SK-N-SH treated with all-trans-retinoic acid at 6 μM for 48 hours (cell line): Measurements from ENCODE around the gene SBF2.

Experiments
- ATAC-seq: fragments of 200-7000 bp; cut with Tn5 transposase; 3 replicates; pipeline ENCODE4 v1.9.1; 2020; ENCODE audit warnings: mild to moderate bottlenecking, moderate library complexity
- ARNTL ChIP-seq: fragments of 450-650 bp; formaldehyde crosslinking; IDR thresholded peaks from 2 replicates; pipeline ENCODE4 v1.5.0; 2020; ENCODE audit warnings: low read depth, mild to moderate bottlenecking, moderate library complexity, borderline replicate concordance
- BACH2 ChIP-seq: fragments of 250-450 bp; sonication (Bioruptor Pico); IDR thresholded peaks from 2 replicates; pipeline ENCODE4 v1.9.0; 2021; ENCODE audit warnings: mild to moderate bottlenecking, borderline replicate concordance
- CSDC2 ChIP-seq: fragments of 250-450 bp; sonication (Bioruptor Pico); IDR thresholded peaks from 2 replicates; pipeline ENCODE4 v1.5.0; 2020; ENCODE audit warnings: mild to moderate bottlenecking, moderate library complexity
- CSRNP3 ChIP-seq: fragments of 250-450 bp; sonication (Bioruptor Pico); IDR thresholded peaks from 2 replicates; pipeline ENCODE4 v1.5.1; 2021; ENCODE audit warnings: mild to moderate bottlenecking, moderate library complexity
- ESRRG ChIP-seq: fragments of 250-450 bp; sonication (Bioruptor Pico); IDR thresholded peaks from 2 replicates; pipeline ENCODE4 v1.6.1; 2021; ENCODE audit warnings: mild to moderate bottlenecking
- GLIS3 ChIP-seq: fragments of 250-450 bp; sonication (Bioruptor Pico); IDR thresholded peaks from 2 replicates; pipeline ENCODE4 v1.5.0; 2020; ENCODE audit warnings: mild to moderate bottlenecking, moderate library complexity
- ISL1 ChIP-seq: fragments of 250-450 bp; sonication (Bioruptor Pico); IDR thresholded peaks from 2 replicates; pipeline ENCODE4 v2.1.2; 2022; ENCODE audit warnings: mild to moderate bottlenecking, moderate library complexity
- PPARA ChIP-seq: fragments of 250-450 bp; sonication (Bioruptor Pico); IDR thresholded peaks from 2 replicates; pipeline ENCODE4 v1.5.0; 2020; ENCODE audit warnings: mild to moderate bottlenecking, borderline replicate concordance
- RARB ChIP-seq: fragments of 250-450 bp; sonication (Bioruptor Pico); IDR thresholded peaks from 2 replicates; pipeline ENCODE4 v1.8.0; 2021; ENCODE audit warnings: mild to moderate bottlenecking, moderate library complexity
- TOX ChIP-seq: fragments of 250-450 bp; sonication (Bioruptor Pico); IDR thresholded peaks from 2 replicates; pipeline ENCODE4 v1.8.0; 2021; ENCODE audit warnings: mild to moderate bottlenecking, moderate library complexity, borderline replicate concordance
- TSHZ2 ChIP-seq: fragments of 250-450 bp; sonication (Bioruptor Pico); IDR thresholded peaks from 2 replicates; pipeline ENCODE4 v1.5.0; 2020; ENCODE audit warnings: mild to moderate bottlenecking, moderate library complexity
- ZFP3 ChIP-seq: fragments of 250-450 bp; sonication (Bioruptor Pico); IDR thresholded peaks from 2 replicates; pipeline ENCODE4 v1.5.0; 2020; ENCODE audit warnings: mild to moderate bottlenecking, moderate library complexity
- ZNF70 ChIP-seq: fragments of 450-650 bp; formaldehyde crosslinking; IDR thresholded peaks from 2 replicates; pipeline ENCODE4 v1.5.0; 2020; ENCODE audit warnings: mild to moderate bottlenecking, moderate library complexity
- TF ChIP-seq, protein P1 (sequence below): fragments of 250-450 bp; sonication (Bioruptor Pico); IDR thresholded peaks from 2 replicates; pipeline ENCODE4 v1.8.0; 2020; ENCODE audit warnings: mild to moderate bottlenecking, moderate library complexity, borderline replicate concordance

The SBF2 gene

GRCh38 chr11:10305964-10306918, 12.2 kb upstream of the SBF2 start (continued):
- TF ChIP-seq CSRNP3, result no peak
- no peak for TF ChIP-seq ESRRG (CRISPR knock-in tag)
- TF ChIP-seq ARNTL, result no peak
- no peak for TF ChIP-seq TOX (CRISPR knock-in tag)
- TF ChIP-seq ISL1 (CRISPR knock-in tag), result no peak

DNA sequence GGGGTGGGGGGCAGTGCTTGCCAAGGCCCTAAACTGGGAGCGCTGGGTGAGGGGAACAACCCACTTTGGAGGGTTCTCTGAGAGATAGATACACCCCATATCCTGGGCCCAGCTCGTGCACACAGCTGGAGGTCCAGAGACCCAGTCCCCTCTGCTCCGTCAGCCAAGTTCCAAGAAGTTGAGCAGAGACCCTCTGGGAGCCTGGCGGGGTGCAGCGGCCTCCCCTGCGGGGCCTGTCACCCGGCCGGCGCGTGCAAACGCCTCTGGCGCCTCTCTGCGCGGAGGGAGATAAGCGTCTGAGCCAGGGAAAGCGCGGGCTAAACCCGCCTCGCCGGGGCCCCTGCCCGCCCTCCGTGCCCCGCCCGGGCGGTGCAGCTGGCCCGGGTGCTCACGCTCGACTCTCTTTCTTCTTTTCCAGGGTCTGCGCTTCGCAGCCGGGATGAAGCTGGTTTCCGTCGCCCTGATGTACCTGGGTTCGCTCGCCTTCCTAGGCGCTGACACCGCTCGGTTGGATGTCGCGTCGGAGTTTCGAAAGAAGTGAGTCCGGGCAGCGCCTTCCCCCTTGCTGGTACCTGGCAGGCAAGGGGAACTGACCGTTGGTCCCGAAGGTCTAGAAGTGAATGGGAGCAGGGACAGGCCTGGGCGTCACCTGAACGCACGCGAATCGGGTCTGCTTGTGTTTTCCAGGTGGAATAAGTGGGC, 11.4 kb upstream of the SBF2 start:
- TF ChIP-seq CSRNP3 (peak; percentile 38; the same call in 1 of the 2 replicates), ARNTL (no peak), ISL1 (CRISPR knock-in tag) (no peak), PPARA (CRISPR knock-in tag) (no peak)
- TF ChIP-seq, protein P1, sequence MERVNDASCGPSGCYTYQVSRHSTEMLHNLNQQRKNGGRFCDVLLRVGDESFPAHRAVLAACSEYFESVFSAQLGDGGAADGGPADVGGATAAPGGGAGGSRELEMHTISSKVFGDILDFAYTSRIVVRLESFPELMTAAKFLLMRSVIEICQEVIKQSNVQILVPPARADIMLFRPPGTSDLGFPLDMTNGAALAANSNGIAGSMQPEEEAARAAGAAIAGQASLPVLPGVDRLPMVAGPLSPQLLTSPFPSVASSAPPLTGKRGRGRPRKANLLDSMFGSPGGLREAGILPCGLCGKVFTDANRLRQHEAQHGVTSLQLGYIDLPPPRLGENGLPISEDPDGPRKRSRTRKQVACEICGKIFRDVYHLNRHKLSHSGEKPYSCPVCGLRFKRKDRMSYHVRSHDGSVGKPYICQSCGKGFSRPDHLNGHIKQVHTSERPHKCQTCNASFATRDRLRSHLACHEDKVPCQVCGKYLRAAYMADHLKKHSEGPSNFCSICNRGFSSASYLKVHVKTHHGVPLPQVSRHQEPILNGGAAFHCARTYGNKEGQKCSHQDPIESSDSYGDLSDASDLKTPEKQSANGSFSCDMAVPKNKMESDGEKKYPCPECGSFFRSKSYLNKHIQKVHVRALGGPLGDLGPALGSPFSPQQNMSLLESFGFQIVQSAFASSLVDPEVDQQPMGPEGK (CRISPR knock-in tag), result no peak
- peak; percentile 27 for ATAC-seq

DNA sequence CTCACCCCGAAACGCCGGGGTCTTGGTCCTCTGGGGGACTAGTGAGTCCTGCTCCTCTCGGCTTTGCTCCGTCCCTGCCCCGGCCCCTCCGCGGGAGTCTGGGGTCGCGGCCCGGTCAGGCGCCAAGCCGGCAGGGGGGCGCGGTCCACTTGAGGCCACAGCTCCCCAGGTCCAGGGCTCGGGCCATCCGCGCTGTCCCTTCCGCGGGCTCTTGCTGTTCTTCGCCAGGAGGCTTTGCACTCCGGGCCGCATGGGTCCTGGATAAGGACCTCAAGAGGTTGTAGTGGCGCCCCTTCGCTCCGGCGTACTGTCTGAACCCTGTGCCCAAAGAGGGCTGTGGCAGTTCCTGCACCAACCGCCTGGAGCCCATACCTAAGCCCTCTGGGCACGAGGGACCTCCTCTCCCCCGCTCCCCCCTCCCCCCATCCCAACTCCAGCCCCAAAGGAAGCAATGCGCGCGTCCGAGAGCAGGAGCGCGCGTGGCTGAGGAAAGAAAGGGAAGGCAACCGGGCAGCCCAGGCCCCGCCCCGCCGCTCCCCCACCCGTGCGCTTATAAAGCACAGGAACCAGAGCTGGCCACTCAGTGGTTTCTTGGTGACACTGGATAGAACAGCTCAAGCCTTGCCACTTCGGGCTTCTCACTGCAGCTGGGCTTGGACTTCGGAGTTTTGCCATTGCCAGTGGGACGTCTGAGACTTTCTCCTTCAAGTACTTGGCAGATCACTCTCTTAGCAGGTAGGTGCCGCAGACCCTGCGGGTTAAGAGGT, 10.7 kb upstream of the SBF2 start, which contains the start of gene ADM:
ADM (plus strand) TSS at position 579 of the 767 bp plus-strand sequence. CDS start 628 bp downstream, outside the sequence.
- TF ChIP-seq RARB (0 out of 2 replicates have a peak, but pooled peaks have one; percentile 60), CSDC2 (CRISPR knock-in tag) (0 out of 2 replicates have a peak, but pooled peaks have one; percentile 31), BACH2 (CRISPR knock-in tag) (no peak), CSRNP3 (no peak), ZNF70 (CRISPR knock-in tag) (0 out of 2 replicates have a peak, but pooled peaks have one; percentile 12), ZFP3 (CRISPR knock-in tag) (peak; percentile 64; the same call in 1 of the 2 replicates), TSHZ2 (CRISPR knock-in tag) (peak; percentile 26; the same call in 1 of the 2 replicates), GLIS3 (CRISPR knock-in tag) (peak; percentile 77; the same call in 1 of the 2 replicates)
- peak; percentile 66 for ATAC-seq
